ENCODE results near the gene TMPRSS11D. TPM values are rescaled to one million over a fixed set of nuclear protein-coding genes. Genes with fewer than 3 reads are reported as not detected.

TMPRSS11D gene
- total RNA-seq, 1 experiment from 2014 or later: not detected

DNA sequence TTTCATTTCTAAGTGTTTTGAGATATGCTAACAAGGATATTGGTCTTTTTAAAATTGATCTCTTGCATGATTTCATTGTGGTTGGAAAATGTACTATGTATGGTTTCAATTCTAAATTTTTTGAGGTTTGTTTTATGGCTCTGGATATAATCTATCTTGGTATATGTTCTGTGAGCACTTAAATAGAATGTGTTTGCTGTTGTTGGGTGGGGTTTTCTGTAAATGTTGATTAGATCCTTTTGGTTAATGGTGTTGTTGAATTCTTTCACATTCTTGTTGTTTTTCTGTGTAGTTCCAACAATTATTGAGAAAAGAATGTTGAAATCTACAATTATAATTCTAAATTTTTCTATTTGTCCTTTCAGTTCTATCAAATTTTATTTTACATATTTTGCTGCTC is 87.0 kb downstream of the TMPRSS11D start:
- ChIA-PET RAD21 (ENCODE audit: low non-redundant PET in 1 of 2, low total read pairs in 2 of 2, uncharacterized antibody in 2 of 2, unreplicated experiment in 2 of 2) (no interaction called here), POLR2A (no interaction called here), CTCF (no interaction called here)
- Histone ChIP-seq H3K27me3 (ENCODE audit: insufficient read depth, low read length) (no peaks in the 10 kb centered on the region), H3K9ac (ENCODE audit: low read length) (no peak overlapping the region), H3K4me2 (ENCODE audit: low read length) (no peak overlapping the region), H3K4me3 (replicated peaks in 1 of 2; ENCODE audit: low read depth in 1 of 2, low read length in 2 of 2) (no peak overlapping the region), H3K79me2 (ENCODE audit: insufficient read depth, low read length) (no peaks in the 10 kb centered on the region), H3K9me3 (ENCODE audit: control insufficient read depth in 1 of 2, insufficient read depth in 1 of 2, low read depth in 1 of 2, low read length in 2 of 2) (no peaks in the 10 kb centered on the region), H3K9me2 (ENCODE audit: insufficient read depth) (no peaks in the 10 kb centered on the region), H2AFZ (ENCODE audit: low read depth, low read length, poor library complexity, severe bottlenecking) (no peak overlapping the region), H3K4me1 (ENCODE audit: control insufficient read depth in 1 of 2, insufficient read depth in 2 of 2, low read length in 2 of 2) (no peaks in the 10 kb centered on the region), H4K20me1 (ENCODE audit: insufficient read depth) (no peaks in the 10 kb centered on the region), H3K27ac (ENCODE audit: low read depth, low read length) (no peak overlapping the region), H3K36me3 (ENCODE audit: control insufficient read depth in 1 of 2, insufficient read depth in 2 of 2, low read length in 2 of 2) (no peaks in the 10 kb centered on the region)
- BruUV-seq (replicated peaks): no TSS peak
- intact Hi-C loops (cut with micrococcal nuclease): no loop called here
- TF ChIP-seq FOSL1 (IDR thresholded peaks at IDR 0.05; ENCODE audit: low read depth): no peak
- TF ChIP-seq SIN3A (IDR thresholded peaks at IDR 0.05; ENCODE audit: low read depth): no peak
- no peak for TF ChIP-seq ZNF274 (IDR thresholded peaks at IDR 0.05; ENCODE audit: low read depth, low read length)
- no peak for TF ChIP-seq EGR1 (IDR thresholded peaks at IDR 0.05; ENCODE audit: low read depth)
- TF ChIP-seq, protein P1, sequence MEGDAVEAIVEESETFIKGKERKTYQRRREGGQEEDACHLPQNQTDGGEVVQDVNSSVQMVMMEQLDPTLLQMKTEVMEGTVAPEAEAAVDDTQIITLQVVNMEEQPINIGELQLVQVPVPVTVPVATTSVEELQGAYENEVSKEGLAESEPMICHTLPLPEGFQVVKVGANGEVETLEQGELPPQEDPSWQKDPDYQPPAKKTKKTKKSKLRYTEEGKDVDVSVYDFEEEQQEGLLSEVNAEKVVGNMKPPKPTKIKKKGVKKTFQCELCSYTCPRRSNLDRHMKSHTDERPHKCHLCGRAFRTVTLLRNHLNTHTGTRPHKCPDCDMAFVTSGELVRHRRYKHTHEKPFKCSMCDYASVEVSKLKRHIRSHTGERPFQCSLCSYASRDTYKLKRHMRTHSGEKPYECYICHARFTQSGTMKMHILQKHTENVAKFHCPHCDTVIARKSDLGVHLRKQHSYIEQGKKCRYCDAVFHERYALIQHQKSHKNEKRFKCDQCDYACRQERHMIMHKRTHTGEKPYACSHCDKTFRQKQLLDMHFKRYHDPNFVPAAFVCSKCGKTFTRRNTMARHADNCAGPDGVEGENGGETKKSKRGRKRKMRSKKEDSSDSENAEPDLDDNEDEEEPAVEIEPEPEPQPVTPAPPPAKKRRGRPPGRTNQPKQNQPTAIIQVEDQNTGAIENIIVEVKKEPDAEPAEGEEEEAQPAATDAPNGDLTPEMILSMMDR (IDR thresholded peaks at IDR 0.05 in 2 of 3, conservative IDR thresholded peaks at IDR 0.05 in 1 of 3; ENCODE audit: borderline replicate concordance in 1 of 3, insufficient read depth in 1 of 3, low read depth in 2 of 3, low read length in 2 of 3): no peak
- TF ChIP-seq POLR2A (IDR thresholded peaks at IDR 0.05; ENCODE audit: borderline replicate concordance, extremely low read depth, insufficient read depth, insufficient read length): no peak
- no peak for TF ChIP-seq ELF1 (IDR thresholded peaks at IDR 0.05; ENCODE audit: borderline replicate concordance, low read depth)
- TF ChIP-seq CEBPB (IDR thresholded peaks at IDR 0.05; ENCODE audit: low read depth): no peak
- TF ChIP-seq JUND (IDR thresholded peaks at IDR 0.05): no peak
- TF ChIP-seq, protein P2, sequence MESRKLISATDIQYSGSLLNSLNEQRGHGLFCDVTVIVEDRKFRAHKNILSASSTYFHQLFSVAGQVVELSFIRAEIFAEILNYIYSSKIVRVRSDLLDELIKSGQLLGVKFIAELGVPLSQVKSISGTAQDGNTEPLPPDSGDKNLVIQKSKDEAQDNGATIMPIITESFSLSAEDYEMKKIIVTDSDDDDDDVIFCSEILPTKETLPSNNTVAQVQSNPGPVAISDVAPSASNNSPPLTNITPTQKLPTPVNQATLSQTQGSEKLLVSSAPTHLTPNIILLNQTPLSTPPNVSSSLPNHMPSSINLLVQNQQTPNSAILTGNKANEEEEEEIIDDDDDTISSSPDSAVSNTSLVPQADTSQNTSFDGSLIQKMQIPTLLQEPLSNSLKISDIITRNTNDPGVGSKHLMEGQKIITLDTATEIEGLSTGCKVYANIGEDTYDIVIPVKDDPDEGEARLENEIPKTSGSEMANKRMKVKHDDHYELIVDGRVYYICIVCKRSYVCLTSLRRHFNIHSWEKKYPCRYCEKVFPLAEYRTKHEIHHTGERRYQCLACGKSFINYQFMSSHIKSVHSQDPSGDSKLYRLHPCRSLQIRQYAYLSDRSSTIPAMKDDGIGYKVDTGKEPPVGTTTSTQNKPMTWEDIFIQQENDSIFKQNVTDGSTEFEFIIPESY (IDR thresholded peaks at IDR 0.05; ENCODE audit: extremely low read depth, insufficient replicate concordance, low read length): no peak
- TF ChIP-seq, protein P3, sequence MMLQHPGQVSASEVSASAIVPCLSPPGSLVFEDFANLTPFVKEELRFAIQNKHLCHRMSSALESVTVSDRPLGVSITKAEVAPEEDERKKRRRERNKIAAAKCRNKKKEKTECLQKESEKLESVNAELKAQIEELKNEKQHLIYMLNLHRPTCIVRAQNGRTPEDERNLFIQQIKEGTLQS (IDR thresholded peaks at IDR 0.05): no peak
- TF ChIP-seq TCF7L2 (IDR thresholded peaks at IDR 0.05; ENCODE audit: borderline replicate concordance, extremely low read depth, insufficient read depth, insufficient read length): no peak
- no peak for TF ChIP-seq RAD21 (IDR thresholded peaks at IDR 0.05; ENCODE audit: low read depth)
- TF ChIP-seq SP1 (IDR thresholded peaks at IDR 0.05; ENCODE audit: low read depth): no peak
- no peak for TF ChIP-seq SRF (IDR thresholded peaks at IDR 0.05; ENCODE audit: low read depth)
- TF ChIP-seq, protein P4, sequence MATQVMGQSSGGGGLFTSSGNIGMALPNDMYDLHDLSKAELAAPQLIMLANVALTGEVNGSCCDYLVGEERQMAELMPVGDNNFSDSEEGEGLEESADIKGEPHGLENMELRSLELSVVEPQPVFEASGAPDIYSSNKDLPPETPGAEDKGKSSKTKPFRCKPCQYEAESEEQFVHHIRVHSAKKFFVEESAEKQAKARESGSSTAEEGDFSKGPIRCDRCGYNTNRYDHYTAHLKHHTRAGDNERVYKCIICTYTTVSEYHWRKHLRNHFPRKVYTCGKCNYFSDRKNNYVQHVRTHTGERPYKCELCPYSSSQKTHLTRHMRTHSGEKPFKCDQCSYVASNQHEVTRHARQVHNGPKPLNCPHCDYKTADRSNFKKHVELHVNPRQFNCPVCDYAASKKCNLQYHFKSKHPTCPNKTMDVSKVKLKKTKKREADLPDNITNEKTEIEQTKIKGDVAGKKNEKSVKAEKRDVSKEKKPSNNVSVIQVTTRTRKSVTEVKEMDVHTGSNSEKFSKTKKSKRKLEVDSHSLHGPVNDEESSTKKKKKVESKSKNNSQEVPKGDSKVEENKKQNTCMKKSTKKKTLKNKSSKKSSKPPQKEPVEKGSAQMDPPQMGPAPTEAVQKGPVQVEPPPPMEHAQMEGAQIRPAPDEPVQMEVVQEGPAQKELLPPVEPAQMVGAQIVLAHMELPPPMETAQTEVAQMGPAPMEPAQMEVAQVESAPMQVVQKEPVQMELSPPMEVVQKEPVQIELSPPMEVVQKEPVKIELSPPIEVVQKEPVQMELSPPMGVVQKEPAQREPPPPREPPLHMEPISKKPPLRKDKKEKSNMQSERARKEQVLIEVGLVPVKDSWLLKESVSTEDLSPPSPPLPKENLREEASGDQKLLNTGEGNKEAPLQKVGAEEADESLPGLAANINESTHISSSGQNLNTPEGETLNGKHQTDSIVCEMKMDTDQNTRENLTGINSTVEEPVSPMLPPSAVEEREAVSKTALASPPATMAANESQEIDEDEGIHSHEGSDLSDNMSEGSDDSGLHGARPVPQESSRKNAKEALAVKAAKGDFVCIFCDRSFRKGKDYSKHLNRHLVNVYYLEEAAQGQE (IDR thresholded peaks at IDR 0.05; ENCODE audit: low read depth): no peak
- no peak for TF ChIP-seq CBX3 (IDR thresholded peaks at IDR 0.05; ENCODE audit: low read depth)
- TF ChIP-seq, protein P5, sequence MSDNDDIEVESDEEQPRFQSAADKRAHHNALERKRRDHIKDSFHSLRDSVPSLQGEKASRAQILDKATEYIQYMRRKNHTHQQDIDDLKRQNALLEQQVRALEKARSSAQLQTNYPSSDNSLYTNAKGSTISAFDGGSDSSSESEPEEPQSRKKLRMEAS (IDR thresholded peaks at IDR 0.05): no peak
- TF ChIP-seq EZH2phosphoT487 (IDR thresholded peaks at IDR 0.05; ENCODE audit: borderline replicate concordance): no peak
- ATAC-seq (no peak), DNase-seq (ENCODE audit: low read depth, low spot score) (no peak)
